H1 (cell line): ENCODE measurements around the gene DYNLRB1. TPM values are rescaled to one million over a fixed set of nuclear protein-coding genes. Genes with fewer than 3 reads are reported as not detected.

Source experiments
- CTCF ChIA-PET: fragments of 300-600 bp; sonication (Branson Sonifier 250); formaldehyde crosslinking; loops from one replicate; lab custom pipeline; 2021; ENCODE audit not compliant: partially characterized antibody; lab: Charles Lee
- POLR2A ChIA-PET: fragments of 300-600 bp; sonication (Branson Sonifier 250); formaldehyde crosslinking; loops from one replicate; lab custom pipeline; 2021; ENCODE audit warnings: inconsistent platforms; ENCODE audit not compliant: partially characterized antibody; lab: Charles Lee
- DNase-seq, 2 experiments: peaks; one replicate each; pipeline versions ENCODE4 v3.0.0 to v3.0.0-alpha.2; 2010 to 2022; ENCODE audit warnings: low spot score in 2 of 2, low read depth in 1 of 2, mixed read lengths in 1 of 2
- FAIRE-seq: peaks from 2 replicates; lab custom pipeline; 2011; peaks lifted over from hg19 to GRCh38; lab: Jason Lieb, UNC
- H2AFZ ChIP-seq: 2 replicates; pipeline ENCODE4 v1.8.1; 2012; ENCODE audit warnings: low read length, inconsistent platforms
- H2AK5ac ChIP-seq: 2 replicates; pipeline ENCODE4 v1.6.1; 2013; ENCODE audit warnings: low read depth, low read length
- H2BK120ac ChIP-seq: replicated peaks from 2 replicates; pipeline ENCODE3; 2013; ENCODE audit warnings: low read depth, low read length, inconsistent platforms
- H2BK12ac ChIP-seq: 2 replicates; pipeline ENCODE4 v1.6.1; 2013; ENCODE audit warnings: low read depth, low read length
- H2BK15ac ChIP-seq: 2 replicates; pipeline ENCODE4 v1.6.1; 2013; ENCODE audit warnings: low read length
- H2BK20ac ChIP-seq: 2 replicates; pipeline ENCODE4 v1.6.1; 2013; ENCODE audit warnings: low read length
- H2BK5ac ChIP-seq: 2 replicates; pipeline ENCODE4 v1.6.1; 2013; ENCODE audit warnings: low read depth, low read length
- H3K14ac ChIP-seq: 2 replicates; pipeline ENCODE4 v1.6.1; 2013; ENCODE audit warnings: inconsistent platforms; ENCODE audit not compliant: insufficient read length
- H3K18ac ChIP-seq: 2 replicates; pipeline ENCODE4 v1.6.1; 2013; ENCODE audit warnings: low read length; ENCODE audit errors: extremely low read depth
- H3K23ac ChIP-seq: 2 replicates; pipeline ENCODE4 v1.6.1; 2013; ENCODE audit warnings: inconsistent platforms; ENCODE audit not compliant: insufficient read length
- H3K23me2 ChIP-seq: 2 replicates; pipeline ENCODE4 v1.6.1; 2013; ENCODE audit warnings: low read depth, low read length
- H3K27ac ChIP-seq: 2 replicates; pipeline ENCODE4 v1.6.1; 2011; ENCODE audit warnings: low read depth, low read length, inconsistent platforms
- H3K27me3 ChIP-seq, 4 experiments: replicated peaks in 1 of 4; 1 replicate in 1 of 4; 2 replicates in 3 of 4; pipeline versions ENCODE4 v1.6.1 to v1.8.1; 2011 to 2013; ENCODE audit warnings: low read length in 3 of 4, mild to moderate bottlenecking in 3 of 4, inconsistent platforms in 2 of 4, mixed read lengths in 2 of 4, moderate library complexity in 1 of 4; ENCODE audit not compliant: control insufficient read depth in 3 of 4, insufficient read depth in 3 of 4; ENCODE audit errors: extremely low read depth in 1 of 4
- H3K36me3 ChIP-seq, 4 experiments: 2 replicates each; pipeline versions ENCODE4 v1.6.1 to v1.8.1; 2011 to 2013; ENCODE audit warnings: mild to moderate bottlenecking in 4 of 4, low read length in 3 of 4, moderate library complexity in 2 of 4, control low read depth in 1 of 4, inconsistent platforms in 1 of 4; ENCODE audit not compliant: insufficient read depth in 4 of 4, control insufficient read depth in 2 of 4
- H3K4ac ChIP-seq: replicated peaks from 2 replicates; pipeline ENCODE3; 2013; ENCODE audit warnings: low read length, low read depth, mixed read lengths, inconsistent platforms; ENCODE audit not compliant: insufficient read length
- H3K4me1 ChIP-seq, 4 experiments: replicated peaks in 1 of 4; 1 replicate in 1 of 4; 2 replicates in 3 of 4; pipeline versions ENCODE4 v1.6.1 to v1.8.1; 2011 to 2013; ENCODE audit warnings: low read length in 3 of 4, inconsistent platforms in 2 of 4, mixed read lengths in 1 of 4; ENCODE audit not compliant: insufficient read depth in 4 of 4, control insufficient read depth in 3 of 4
- H3K4me2 ChIP-seq, 2 experiments: 2 replicates each; pipeline versions ENCODE4 v1.6.1 to v1.8.1; 2011 to 2013; ENCODE audit warnings: low read depth in 2 of 2, low read length in 2 of 2, control low read depth in 1 of 2, inconsistent platforms in 1 of 2, mild to moderate bottlenecking in 1 of 2; ENCODE audit not compliant: insufficient read depth in 1 of 2
- H3K4me3 ChIP-seq, 4 experiments: fragments of 200-600, 300-600 bp in 1 of 4; sonication (generic), shearing (Covaris generic), sonication (Bioruptor Twin) in 1 of 4; 2 replicates each; pipeline versions ENCODE4 v1.5.1 to v1.8.1; 2011 to 2016; ENCODE audit warnings: low read length in 4 of 4, low read depth in 3 of 4, control low read depth in 2 of 4, inconsistent platforms in 2 of 4, mild to moderate bottlenecking in 2 of 4, mixed read lengths in 1 of 4, moderate library complexity in 1 of 4; ENCODE audit not compliant: insufficient read depth in 2 of 4; ENCODE audit errors: extremely low read depth in 1 of 4
- H3K56ac ChIP-seq: replicated peaks from 2 replicates; pipeline ENCODE3; 2013; ENCODE audit warnings: low read depth, mild to moderate bottlenecking, mixed read lengths, low read length, inconsistent platforms; ENCODE audit not compliant: insufficient read length
- H3K79me1 ChIP-seq: 2 replicates; pipeline ENCODE4 v1.6.1; 2013; ENCODE audit warnings: low read depth, low read length, control low read depth
- H3K79me2 ChIP-seq, 2 experiments: 2 replicates each; pipeline versions ENCODE4 v1.6.1 to v1.8.1; 2012 to 2013; ENCODE audit warnings: low read length in 2 of 2, mild to moderate bottlenecking in 2 of 2, inconsistent platforms in 1 of 2; ENCODE audit not compliant: insufficient read depth in 2 of 2, control insufficient read depth in 1 of 2
- H3K9ac ChIP-seq, 4 experiments: replicated peaks in 1 of 4; 1 replicate in 1 of 4; 2 replicates in 3 of 4; pipeline versions ENCODE4 v1.6.1 to v1.8.1; 2011 to 2013; ENCODE audit warnings: low read depth in 3 of 4, low read length in 3 of 4, control low read depth in 2 of 4, mild to moderate bottlenecking in 2 of 4, moderate library complexity in 2 of 4, inconsistent platforms in 1 of 4; ENCODE audit errors: extremely low read depth in 1 of 4
- H3K9me3 ChIP-seq, 2 experiments: 2 replicates each; pipeline versions ENCODE4 v1.6.1 to v1.8.1; 2012 to 2013; ENCODE audit warnings: mild to moderate bottlenecking in 2 of 2, moderate library complexity in 2 of 2, control low read depth in 1 of 2, inconsistent platforms in 1 of 2, low read depth in 1 of 2, low read length in 1 of 2, mixed read lengths in 1 of 2; ENCODE audit not compliant: insufficient read depth in 2 of 2
- H4K20me1 ChIP-seq, 2 experiments: replicated peaks in 1 of 2; 2 replicates each; pipeline versions ENCODE3 to v1.8.1; 2011 to 2013; ENCODE audit warnings: inconsistent platforms in 2 of 2, low read length in 2 of 2, mild to moderate bottlenecking in 1 of 2; ENCODE audit not compliant: insufficient read depth in 2 of 2, control insufficient read depth in 1 of 2
- H4K5ac ChIP-seq: 2 replicates; pipeline ENCODE4 v1.6.1; 2013; ENCODE audit warnings: low read length, low read depth, mixed read lengths, inconsistent platforms; ENCODE audit not compliant: insufficient read length
- H4K8ac ChIP-seq: 2 replicates; pipeline ENCODE4 v1.8.0; 2013; ENCODE audit warnings: mild to moderate bottlenecking, moderate library complexity, low read length, inconsistent platforms; ENCODE audit not compliant: insufficient read depth; ENCODE audit errors: extremely low read depth
- H4K91ac ChIP-seq: replicated peaks from 2 replicates; pipeline ENCODE3; 2013; ENCODE audit warnings: low read length, mixed read lengths, inconsistent platforms; ENCODE audit not compliant: insufficient read length
- BACH1 ChIP-seq: IDR thresholded peaks from 2 replicates; pipeline ENCODE4 v1.6.1; 2012; ENCODE audit warnings: low read length, improper control_type of control experiment
- CTCF ChIP-seq, 3 experiments: IDR thresholded peaks; 1 replicate in 2 of 3; 2 replicates in 1 of 3; pipeline versions ENCODE4 v1.5.1 to v1.6.1; 2011; ENCODE audit warnings: low read length in 3 of 3, mild to moderate bottlenecking in 3 of 3, inconsistent platforms in 2 of 3, low read depth in 1 of 3, moderate library complexity in 1 of 3; ENCODE audit not compliant: insufficient read depth in 1 of 3; ENCODE audit errors: control extremely low read depth in 1 of 3
- GABPA ChIP-seq: IDR thresholded peaks from 2 replicates; pipeline ENCODE4 v1.6.1; 2011; ENCODE audit warnings: mild to moderate bottlenecking, low read length, moderate library complexity, borderline replicate concordance; ENCODE audit not compliant: insufficient read depth
- HDAC6 ChIP-seq: IDR thresholded peaks from one replicate; pipeline ENCODE4 v1.7.1; 2012; ENCODE audit warnings: low read depth, mild to moderate bottlenecking, inconsistent platforms, low read length, moderate library complexity
- PHF8 ChIP-seq: fragments of 200-600 bp; sonication (generic); conservative IDR thresholded peaks from 2 replicates; pipeline ENCODE4 v1.7.1; 2012; ENCODE audit warnings: low read depth, mild to moderate bottlenecking, inconsistent platforms, low read length, moderate library complexity
- TEAD4 ChIP-seq: IDR thresholded peaks from 2 replicates; pipeline ENCODE4 v1.6.1; 2012; ENCODE audit warnings: low read depth, low read length, inconsistent platforms, mixed read lengths
- USF2 ChIP-seq: IDR thresholded peaks from 2 replicates; pipeline ENCODE4 v1.6.1; 2011; ENCODE audit warnings: low read length, improper control_type of control experiment
- YY1 ChIP-seq: IDR thresholded peaks from 2 replicates; pipeline ENCODE4 v1.6.1; 2011; ENCODE audit warnings: low read depth, mild to moderate bottlenecking, low read length
- ZNF274 ChIP-seq: IDR thresholded peaks from 2 replicates; pipeline ENCODE4 v1.7.0; 2012; ENCODE audit warnings: low read length, borderline replicate concordance; ENCODE audit errors: extremely low read depth
- WGBS, 2 experiments: shearing (Covaris generic) in 1 of 2; methylation state at CpG; one replicate each; pipeline versions ENCODE4 v1.1.6 to v1.1.7; 2013 to 2015; ENCODE audit warnings: low lambda C conversion rate in 2 of 2, mixed read lengths in 2 of 2, inconsistent platforms in 1 of 2, low coverage in 1 of 2, missing lambda C conversion rate in 1 of 2; ENCODE audit not compliant: insufficient replicate concordance in 2 of 2, insufficient coverage in 1 of 2, insufficient read length in 1 of 2; ENCODE audit errors: extremely low coverage in 1 of 2, missing lambda C conversion rate in 1 of 2; 5-methylcytosine and 5-hydroxymethylcytosine counted together
- polyA plus RNA-seq, 7 experiments: library from polyadenylated mRNA; depleted of rRNA in 3 of 7; stranded (reverse) in 5 of 7; unstranded in 2 of 7; fragments of >200 nt in 5 of 7; fragments of 200-250 nt in 2 of 7; gene quantifications; 1 replicate in 5 of 7; 2 replicates in 1 of 7; 4 replicates in 1 of 7; pipeline versions ENCODE4 v1.2.1 to v1.2.3, GENCODE V29; 2011 to 2013; ENCODE audit warnings: missing spikeins in 2 of 7, mixed read lengths in 2 of 7
- total RNA-seq: library from RNA; stranded (reverse); fragmentation: NEBNext Ultra II Directional; extraction: Animal tissue kit (Norgen Biotek cat#: 25700); gene quantifications from 2 replicates; pipeline ENCODE4 v1.2.1, GENCODE V29; 2021
- TF ChIP-seq, protein P1 (sequence below): IDR thresholded peaks from 2 replicates; pipeline ENCODE4 v1.6.1; 2011; ENCODE audit warnings: low read depth, mild to moderate bottlenecking, low read length; ENCODE audit not compliant: insufficient read depth

DYNLRB1 gene
- total and polyA plus RNA-seq, 2 of the 8 experiments (the other 6 are each of a cell fraction or from before 2014, with no cell fraction given), result 109 to 214 TPM

DNA sequence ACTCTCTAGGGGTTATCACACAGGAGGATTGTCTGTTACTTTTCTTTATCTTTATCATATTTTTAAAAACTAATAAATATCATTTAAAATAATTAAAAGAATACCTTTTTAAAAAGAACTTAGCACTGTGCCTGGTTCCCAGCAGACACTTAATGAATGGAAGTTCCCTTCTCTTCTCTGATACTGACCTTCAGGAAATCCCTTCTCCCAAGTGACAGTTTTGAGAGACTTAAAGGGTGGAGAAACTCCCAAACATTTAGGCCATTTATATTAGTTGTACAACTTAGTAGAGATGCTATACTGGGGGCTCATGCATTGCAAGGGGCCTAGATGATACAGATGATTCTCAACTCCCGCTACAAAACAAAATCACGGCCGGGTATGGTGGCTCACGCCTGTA is 60.8 kb downstream of the DYNLRB1 start:
- Histone ChIP-seq H3K56ac (no peak overlapping the region), H3K79me2 (no peaks in the 10 kb centered on the region), H4K91ac (no peak overlapping the region), H3K4me2 (no peak overlapping the region), H2AK5ac (no peak overlapping the region), H3K4ac (no peak overlapping the region), H3K4me1 (no peaks in the 10 kb centered on the region), H2BK20ac (no peak overlapping the region), H3K14ac (no peak overlapping the region), H4K8ac (no peak overlapping the region), H3K79me1 (no peaks in the 10 kb centered on the region), H3K23me2 (no peaks in the 10 kb centered on the region), H3K9ac (no peak overlapping the region), H3K4me3 (no peak overlapping the region), H3K27ac (no peak overlapping the region), H2BK12ac (no peak overlapping the region), H3K23ac (no peak overlapping the region), H4K5ac (no peak overlapping the region), H3K18ac (no peak overlapping the region), H3K9me3 (no peaks in the 10 kb centered on the region), H2BK15ac (no peak overlapping the region), H2BK120ac (no peak overlapping the region), H2BK5ac (no peak overlapping the region), H3K27me3 (no peaks in the 10 kb centered on the region), H3K36me3 (peaks cover 0 to 3% (median 1%) of the 10 kb centered on the region in 4 experiments; a peak in 1 of 8 replicates), H4K20me1 (no peaks in the 10 kb centered on the region), H2AFZ (no peak overlapping the region)
- WGBS, 2 experiments, result 89% methylated on average over 4 of the region's 4 CpGs; no CpG with 5 or more reads in 1 of the 2 experiments
- FAIRE-seq, result no peak
- POLR2A ChIA-PET, result no interaction called here
- CTCF ChIA-PET, result interaction anchor here (1.0 kb wide), 1 partner anchor 14 kb away, joined by 4 read pairs; no protein-coding TSS in a partner anchor
- DNase-seq, result no peak
- TF ChIP-seq GABPA (no peak), YY1 (no peak), HDAC6 (no peak), PHF8 (no peak), USF2 (no peak), CTCF (IDR thresholded peaks at IDR 0.05; ENCODE audit: control extremely low read depth in 1 of 3, insufficient read depth in 1 of 3, low read depth in 1 of 3, low read length in 3 of 3) (no peak), BACH1 (no peak), TEAD4 (no peak), ZNF274 (no peak)
- TF ChIP-seq, protein P1, sequence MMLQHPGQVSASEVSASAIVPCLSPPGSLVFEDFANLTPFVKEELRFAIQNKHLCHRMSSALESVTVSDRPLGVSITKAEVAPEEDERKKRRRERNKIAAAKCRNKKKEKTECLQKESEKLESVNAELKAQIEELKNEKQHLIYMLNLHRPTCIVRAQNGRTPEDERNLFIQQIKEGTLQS, result no peak
